ENCODE data around the gene C4B.

DNA sequence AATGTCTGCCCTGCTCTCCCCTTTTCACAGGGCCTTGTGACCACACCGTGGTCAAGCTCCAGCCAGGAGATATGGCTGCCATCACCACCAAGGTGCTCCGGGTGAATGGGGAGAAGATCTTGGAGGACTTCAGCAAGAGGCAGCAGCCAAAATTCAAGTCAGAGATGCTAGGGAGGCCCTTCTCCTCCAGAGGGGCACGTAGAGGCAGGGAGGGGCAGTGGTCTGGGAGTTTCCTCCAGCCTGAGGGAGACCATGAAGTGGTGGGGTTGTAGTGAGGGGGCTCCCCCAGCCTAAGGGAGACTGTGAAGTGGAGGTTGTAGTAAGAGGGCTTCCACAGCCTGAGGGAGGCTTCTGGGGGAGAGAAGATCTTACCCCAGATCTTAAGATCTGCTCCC is 46.7 kb upstream of the C4B start:
- TF ChIP-seq, protein P1, sequence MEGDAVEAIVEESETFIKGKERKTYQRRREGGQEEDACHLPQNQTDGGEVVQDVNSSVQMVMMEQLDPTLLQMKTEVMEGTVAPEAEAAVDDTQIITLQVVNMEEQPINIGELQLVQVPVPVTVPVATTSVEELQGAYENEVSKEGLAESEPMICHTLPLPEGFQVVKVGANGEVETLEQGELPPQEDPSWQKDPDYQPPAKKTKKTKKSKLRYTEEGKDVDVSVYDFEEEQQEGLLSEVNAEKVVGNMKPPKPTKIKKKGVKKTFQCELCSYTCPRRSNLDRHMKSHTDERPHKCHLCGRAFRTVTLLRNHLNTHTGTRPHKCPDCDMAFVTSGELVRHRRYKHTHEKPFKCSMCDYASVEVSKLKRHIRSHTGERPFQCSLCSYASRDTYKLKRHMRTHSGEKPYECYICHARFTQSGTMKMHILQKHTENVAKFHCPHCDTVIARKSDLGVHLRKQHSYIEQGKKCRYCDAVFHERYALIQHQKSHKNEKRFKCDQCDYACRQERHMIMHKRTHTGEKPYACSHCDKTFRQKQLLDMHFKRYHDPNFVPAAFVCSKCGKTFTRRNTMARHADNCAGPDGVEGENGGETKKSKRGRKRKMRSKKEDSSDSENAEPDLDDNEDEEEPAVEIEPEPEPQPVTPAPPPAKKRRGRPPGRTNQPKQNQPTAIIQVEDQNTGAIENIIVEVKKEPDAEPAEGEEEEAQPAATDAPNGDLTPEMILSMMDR (IDR thresholded peaks at IDR 0.05): no peak
- no peak for TF ChIP-seq POLR2A (IDR thresholded peaks at IDR 0.05)
